Measurements from ENCODE around the gene ACOT7. TPM values are rescaled to one million over a fixed set of nuclear protein-coding genes. Genes with fewer than 3 reads are reported as not detected.

Gene ACOT7
- total RNA-seq, 1 experiment from 2014 or later = 120 TPM

DNA sequence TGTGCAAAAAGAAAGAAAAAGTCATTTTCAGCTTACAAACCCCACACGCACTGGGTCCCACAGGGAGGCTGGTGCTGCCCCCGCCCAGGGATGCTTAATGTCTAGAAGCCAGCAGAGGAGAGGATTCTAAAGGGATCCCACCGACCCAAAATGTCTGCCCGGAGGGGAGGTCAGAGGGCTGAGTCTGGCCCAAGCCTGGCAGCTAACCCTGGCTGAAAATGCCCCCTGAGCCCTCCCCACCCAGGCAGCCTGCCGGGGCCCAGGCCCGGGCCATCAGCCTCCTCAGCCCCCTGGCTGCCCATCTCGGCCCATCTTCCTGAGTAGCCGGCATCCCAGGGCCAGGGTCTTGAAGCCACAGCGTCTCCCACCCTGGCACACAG is 33.5 kb downstream of the ACOT7 start:
- ATAC-seq (no peak), DNase-seq (ENCODE audit: low read depth, low spot score) (no peak)
- intact Hi-C loops (cut with micrococcal nuclease; ENCODE audit: unreplicated experiment) = no loop called here
- Histone ChIP-seq H3K27ac (ENCODE audit: low read length) (peak overlapping the region; percentile 88), H3K9me3 (ENCODE audit: control insufficient read depth, insufficient read depth, low read depth, low read length) (no peaks in the 10 kb centered on the region), H3K4me1 (ENCODE audit: control insufficient read depth, insufficient read depth, low read length) (peaks cover 59% of the 10 kb centered on the region), H3K27me3 (ENCODE audit: control insufficient read depth, insufficient read depth, low read length) (no peaks in the 10 kb centered on the region), H3K36me3 (ENCODE audit: control insufficient read depth, insufficient read depth, low read length) (no peaks in the 10 kb centered on the region), H3K4me3 (ENCODE audit: low read depth in 2 of 2, low read length in 2 of 2) (peak overlapping the region in 1 of 2 experiments; percentile 19; a peak in 2 of 4 replicates)
- CTCF ChIA-PET = interaction anchor here (2.2 kb wide), 1 partner anchor 78 kb away, joined by 7 read pairs; no protein-coding TSS in a partner anchor
- in situ Hi-C loops (cut with HindIII; ENCODE audit: low pct_unique_long_range_greater_than_20kb, low sequenced_read_pairs) = no loop called here
- TF ChIP-seq TCF7L2 (IDR thresholded peaks at IDR 0.05; ENCODE audit: low read depth, low read length) (no peak), CTCF (IDR thresholded peaks at IDR 0.05) (no peak), POLR2AphosphoS5 (IDR thresholded peaks at IDR 0.05; ENCODE audit: low read depth, low read length) (no peak), SIN3A (IDR thresholded peaks at IDR 0.05; ENCODE audit: borderline replicate concordance, insufficient read depth, low read depth, low read length) (no peak)
- TF ChIP-seq, protein P1, sequence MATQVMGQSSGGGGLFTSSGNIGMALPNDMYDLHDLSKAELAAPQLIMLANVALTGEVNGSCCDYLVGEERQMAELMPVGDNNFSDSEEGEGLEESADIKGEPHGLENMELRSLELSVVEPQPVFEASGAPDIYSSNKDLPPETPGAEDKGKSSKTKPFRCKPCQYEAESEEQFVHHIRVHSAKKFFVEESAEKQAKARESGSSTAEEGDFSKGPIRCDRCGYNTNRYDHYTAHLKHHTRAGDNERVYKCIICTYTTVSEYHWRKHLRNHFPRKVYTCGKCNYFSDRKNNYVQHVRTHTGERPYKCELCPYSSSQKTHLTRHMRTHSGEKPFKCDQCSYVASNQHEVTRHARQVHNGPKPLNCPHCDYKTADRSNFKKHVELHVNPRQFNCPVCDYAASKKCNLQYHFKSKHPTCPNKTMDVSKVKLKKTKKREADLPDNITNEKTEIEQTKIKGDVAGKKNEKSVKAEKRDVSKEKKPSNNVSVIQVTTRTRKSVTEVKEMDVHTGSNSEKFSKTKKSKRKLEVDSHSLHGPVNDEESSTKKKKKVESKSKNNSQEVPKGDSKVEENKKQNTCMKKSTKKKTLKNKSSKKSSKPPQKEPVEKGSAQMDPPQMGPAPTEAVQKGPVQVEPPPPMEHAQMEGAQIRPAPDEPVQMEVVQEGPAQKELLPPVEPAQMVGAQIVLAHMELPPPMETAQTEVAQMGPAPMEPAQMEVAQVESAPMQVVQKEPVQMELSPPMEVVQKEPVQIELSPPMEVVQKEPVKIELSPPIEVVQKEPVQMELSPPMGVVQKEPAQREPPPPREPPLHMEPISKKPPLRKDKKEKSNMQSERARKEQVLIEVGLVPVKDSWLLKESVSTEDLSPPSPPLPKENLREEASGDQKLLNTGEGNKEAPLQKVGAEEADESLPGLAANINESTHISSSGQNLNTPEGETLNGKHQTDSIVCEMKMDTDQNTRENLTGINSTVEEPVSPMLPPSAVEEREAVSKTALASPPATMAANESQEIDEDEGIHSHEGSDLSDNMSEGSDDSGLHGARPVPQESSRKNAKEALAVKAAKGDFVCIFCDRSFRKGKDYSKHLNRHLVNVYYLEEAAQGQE (IDR thresholded peaks at IDR 0.05; ENCODE audit: insufficient read depth in 1 of 2, low read depth in 2 of 2, low read length in 1 of 2) = no peak
- no TSS peak for BruUV-seq (replicated peaks)
- POLR2A ChIA-PET = interaction anchor here (0.7 kb wide), 1 partner anchor 40 kb away, joined by 3 read pairs; no protein-coding TSS in a partner anchor

- Histone ChIP-seq H3K36me3 (ENCODE audit: control insufficient read depth, insufficient read depth, low read length) (no peaks in the 10 kb centered on the region), H3K4me3 (ENCODE audit: low read depth in 2 of 2, low read length in 2 of 2) (peak overlapping the region in 1 of 2 experiments; percentile 19; a peak in 3 of 4 replicates), H3K27ac (ENCODE audit: low read length) (peak overlapping the region; percentile 88), H3K27me3 (ENCODE audit: control insufficient read depth, insufficient read depth, low read length) (no peaks in the 10 kb centered on the region), H3K4me1 (ENCODE audit: control insufficient read depth, insufficient read depth, low read length) (peaks cover 60% of the 10 kb centered on the region), H3K9me3 (ENCODE audit: control insufficient read depth, insufficient read depth, low read depth, low read length) (no peaks in the 10 kb centered on the region)
- TF ChIP-seq SIN3A (IDR thresholded peaks at IDR 0.05; ENCODE audit: borderline replicate concordance, insufficient read depth, low read depth, low read length) = no peak
- no peak for TF ChIP-seq TCF7L2 (IDR thresholded peaks at IDR 0.05; ENCODE audit: low read depth, low read length)
- TF ChIP-seq POLR2AphosphoS5 (IDR thresholded peaks at IDR 0.05; ENCODE audit: low read depth, low read length) = no peak
- TF ChIP-seq, protein P1 (IDR thresholded peaks at IDR 0.05; ENCODE audit: insufficient read depth in 1 of 2, low read depth in 2 of 2, low read length in 1 of 2) = no peak
- TF ChIP-seq CTCF (IDR thresholded peaks at IDR 0.05) = no peak
- BruUV-seq (replicated peaks) = no TSS peak
- ChIA-PET CTCF (interaction anchor here (0.6 to 2.2 kb wide), 3 partner anchors 78 to 322 kb away, joined by 3 to 7 read pairs (median 3); no protein-coding TSS in a partner anchor), POLR2A (interaction anchor here (0.5 kb wide), 1 partner anchor 101 kb away, joined by 3 read pairs; no protein-coding TSS in a partner anchor)
- intact Hi-C loops (cut with micrococcal nuclease; ENCODE audit: unreplicated experiment) (no loop called here), in situ Hi-C loops (cut with HindIII; ENCODE audit: low pct_unique_long_range_greater_than_20kb, low sequenced_read_pairs) (no loop called here)
- DNase-seq (ENCODE audit: low read depth, low spot score) (no peak), ATAC-seq (peak; percentile 78)
These were observed 34.1 kb downstream of the ACOT7 start for GRCh38 chr1:6359216-6360116.

All from Panc1 (cell line).